Sigmoid colon (tissue), 4 donors: ENCODE measurements around the gene TNNI2.

Experiments used
- EP300 ChIP-seq, 4 donors: sonication (generic); formaldehyde crosslinking; IDR thresholded peaks; one replicate each; pipeline ENCODE4 v1.6.1; 2017; ENCODE audit warnings: antibody characterized with exemption in 4 of 4
- POLR2A ChIP-seq, 2 donors: fragments of 450-650 bp; IDR thresholded peaks; one replicate each; pipeline ENCODE4 v1.6.1; 2016; ENCODE audit warnings: antibody characterized with exemption in 2 of 2, mild to moderate bottlenecking in 2 of 2, moderate library complexity in 2 of 2
- TF ChIP-seq, protein P1 (sequence below), 4 experiments: fragments of 450-650 bp in 3 of 4; fragments of 200-600 bp in 1 of 4; IDR thresholded peaks; one replicate each; pipeline ENCODE4 v1.5.1; 2016 to 2019; ENCODE audit warnings: antibody characterized with exemption in 4 of 4, mild to moderate bottlenecking in 3 of 4, moderate library complexity in 2 of 4

DNA sequence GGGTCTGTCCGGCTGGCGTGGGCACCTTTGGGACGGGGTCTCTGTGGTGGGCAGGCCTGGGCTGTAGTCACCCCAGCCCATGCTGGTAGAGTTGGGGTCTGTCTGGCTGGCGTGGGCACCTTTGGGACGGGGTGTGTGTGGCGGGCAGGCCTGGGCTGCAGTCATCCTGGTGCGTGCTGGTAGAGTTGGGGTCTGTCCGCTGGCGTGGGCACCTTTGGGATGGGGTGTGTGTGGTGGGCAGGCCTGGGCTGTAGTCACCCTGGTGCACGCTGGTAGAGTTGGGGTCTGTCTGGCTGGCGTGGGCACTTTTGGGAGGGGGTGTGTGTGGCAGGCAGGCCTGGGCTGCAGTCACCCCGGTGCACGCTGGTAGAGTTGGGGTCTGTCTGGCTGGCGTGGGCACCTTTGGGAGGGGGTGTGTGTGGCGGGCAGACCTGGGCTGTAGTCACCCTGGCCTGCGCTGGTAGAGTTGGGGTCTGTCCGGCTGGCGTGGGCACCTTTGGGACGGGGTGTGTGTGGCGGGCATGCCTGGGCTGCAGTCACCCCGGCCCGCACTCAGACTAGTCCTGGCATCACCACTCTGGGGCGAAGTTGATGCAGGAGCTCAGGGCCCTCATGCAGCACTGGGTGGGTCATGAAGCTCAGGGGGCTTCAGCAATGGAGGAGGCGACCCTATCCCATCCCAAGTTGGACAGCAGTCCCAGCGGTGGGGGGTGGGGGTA is 33.6 kb downstream of the TNNI2 start:
- TF ChIP-seq, protein P1, sequence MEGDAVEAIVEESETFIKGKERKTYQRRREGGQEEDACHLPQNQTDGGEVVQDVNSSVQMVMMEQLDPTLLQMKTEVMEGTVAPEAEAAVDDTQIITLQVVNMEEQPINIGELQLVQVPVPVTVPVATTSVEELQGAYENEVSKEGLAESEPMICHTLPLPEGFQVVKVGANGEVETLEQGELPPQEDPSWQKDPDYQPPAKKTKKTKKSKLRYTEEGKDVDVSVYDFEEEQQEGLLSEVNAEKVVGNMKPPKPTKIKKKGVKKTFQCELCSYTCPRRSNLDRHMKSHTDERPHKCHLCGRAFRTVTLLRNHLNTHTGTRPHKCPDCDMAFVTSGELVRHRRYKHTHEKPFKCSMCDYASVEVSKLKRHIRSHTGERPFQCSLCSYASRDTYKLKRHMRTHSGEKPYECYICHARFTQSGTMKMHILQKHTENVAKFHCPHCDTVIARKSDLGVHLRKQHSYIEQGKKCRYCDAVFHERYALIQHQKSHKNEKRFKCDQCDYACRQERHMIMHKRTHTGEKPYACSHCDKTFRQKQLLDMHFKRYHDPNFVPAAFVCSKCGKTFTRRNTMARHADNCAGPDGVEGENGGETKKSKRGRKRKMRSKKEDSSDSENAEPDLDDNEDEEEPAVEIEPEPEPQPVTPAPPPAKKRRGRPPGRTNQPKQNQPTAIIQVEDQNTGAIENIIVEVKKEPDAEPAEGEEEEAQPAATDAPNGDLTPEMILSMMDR (IDR thresholded peaks at IDR 0.05) = no peak
- TF ChIP-seq POLR2A (IDR thresholded peaks at IDR 0.05) = no peak
- no peak for TF ChIP-seq EP300 (IDR thresholded peaks at IDR 0.05)
